Transverse colon (tissue), 4 donors: ENCODE results near the gene ZNF768. TPM values are rescaled to one million over a fixed set of nuclear protein-coding genes. Genes with fewer than 3 reads are reported as not detected.
A peak's percentile ranks its signal among the peaks of the same experiment; 100 is the strongest.
"Not testable (repeated sequence)": the region's sequence is repeated elsewhere in the genome, so short reads cannot be mapped to it uniquely, and the experiment has no call there.

Experiments
- DNase-seq: peaks from one replicate; pipeline ENCODE4 v3.0.0-alpha.2; 2019
- H3K27ac ChIP-seq, 4 donors: fragments of 200-600 bp; sonication (generic); 2 replicates each; pipeline ENCODE4 v1.5.1; 2016 to 2018; ENCODE audit warnings: inconsistent platforms in 4 of 4
- H3K27me3 ChIP-seq: fragments of 200-600 bp; sonication (generic); 2 replicates; pipeline ENCODE4 v1.5.1; 2017; ENCODE audit warnings: inconsistent platforms
- H3K36me3 ChIP-seq, 4 donors: fragments of 200-600 bp; sonication (generic); 2 replicates each; pipeline ENCODE4 v1.5.1; 2017 to 2019; ENCODE audit warnings: inconsistent platforms in 4 of 4
- H3K4me1 ChIP-seq, 4 donors: fragments of 200-600 bp; sonication (generic); 2 replicates each; pipeline ENCODE4 v1.5.1; 2017 to 2020; ENCODE audit warnings: inconsistent platforms in 4 of 4
- H3K4me3 ChIP-seq, 4 donors: fragments of 200-600 bp; sonication (generic); 1 replicate in 1 of 4; 2 replicates in 3 of 4; pipeline versions ENCODE4 v1.5.1 to v1.6.1; 2017 to 2019; ENCODE audit warnings: inconsistent platforms in 4 of 4
- H3K9me3 ChIP-seq, 2 donors: fragments of 200-600 bp; sonication (generic); 2 replicates each; pipeline ENCODE4 v1.5.1; 2017 to 2019; ENCODE audit warnings: inconsistent platforms in 2 of 2
- CTCF ChIP-seq, 5 experiments: fragments of 200-600 bp in 3 of 5; fragments of 450-650 bp in 2 of 5; sonication (generic) in 3 of 5; IDR thresholded peaks; 1 replicate in 2 of 5; 2 replicates in 3 of 5; pipeline ENCODE4 v1.5.1; 2016 to 2017; ENCODE audit warnings: antibody characterized with exemption in 5 of 5, inconsistent platforms in 3 of 5, mild to moderate bottlenecking in 2 of 5, moderate library complexity in 1 of 5
- EP300 ChIP-seq: sonication (generic); formaldehyde crosslinking; IDR thresholded peaks from one replicate; pipeline ENCODE4 v1.6.1; 2017; ENCODE audit warnings: antibody characterized with exemption, low read depth
- POLR2A ChIP-seq: fragments of 450-650 bp; IDR thresholded peaks from one replicate; pipeline ENCODE4 v1.6.1; 2016; ENCODE audit warnings: antibody characterized with exemption, mild to moderate bottlenecking, moderate library complexity
- POLR2AphosphoS5 ChIP-seq, 3 donors: sonication (generic); formaldehyde crosslinking; IDR thresholded peaks; one replicate each; pipeline ENCODE4 v1.6.1; 2016; ENCODE audit warnings: antibody characterized with exemption in 3 of 3
- whole genome bisulfite sequencing, 2 donors: methylation state at CpG; one replicate each; pipeline ENCODE4 v1.1.5; 2018; ENCODE audit warnings: low coverage in 1 of 2; 5-methylcytosine and 5-hydroxymethylcytosine counted together
- in situ Hi-C, 4 donors: fragments of 200-750 bp; cut with MboI; loops; one replicate each; pipeline versions ENCODE4 v1.15.0 to v1.15.1; 2017; ENCODE audit warnings: low sequenced_read_pairs in 3 of 4, low pct_ligation_motif_present in 1 of 4, low pct_unique_long_range_greater_than_20kb in 1 of 4
- intact Hi-C: fragments of 100-400 bp; cut with DNase I; formaldehyde crosslinking; loops from one replicate; pipeline ENCODE4 v1.15.1; 2023; ENCODE audit warnings: low total_unique reads
- total RNA-seq, 4 donors: library from RNA; depleted of rRNA; stranded (reverse); fragments of >200 nt; gene quantifications; one replicate each; pipeline ENCODE4 v1.1.0, GENCODE V29; 2016

Gene ZNF768
- total RNA-seq, 4 donors from 2014 or later: 54.7 to 116 (median 74.9) TPM

- in situ Hi-C loops (no loop called here), intact Hi-C loops (no loop called here)
- Histone ChIP-seq H3K4me3 (no peak overlapping the region), H3K27ac (peak overlapping the region in 2 of 4 donors; percentile 77 to 82), H3K36me3 (no peaks in the 10 kb centered on the region), H3K4me1 (peaks cover 0 to 31% (median 17%) of the 10 kb centered on the region in 4 donors), H3K9me3 (no peaks in the 10 kb centered on the region), H3K27me3 (no peaks in the 10 kb centered on the region)
- no peak for DNase-seq
- WGBS, 2 donors: 71 to 78% methylated on average over 5 of the region's 5 CpGs
- TF ChIP-seq POLR2AphosphoS5 (IDR thresholded peaks at IDR 0.05) (no peak), POLR2A (no peak), EP300 (no peak), CTCF (IDR thresholded peaks at IDR 0.05) (no peak)
Measured at GRCh38 chr16:30543067-30543466, 16.7 kb upstream of the ZNF768 start.

- no peaks in the 10 kb centered on the region for H3K27me3 ChIP-seq
- intact Hi-C loops (no loop called here), in situ Hi-C loops (no loop called here)
- peaks cover 0 to 25% (median 17%) of the 10 kb centered on the region in 4 donors for H3K4me1 ChIP-seq
- peak; percentile 69 for DNase-seq
- WGBS, 2 donors: 39 to 57% methylated on average over 10 of the region's 10 CpGs
- H3K36me3 ChIP-seq: no peaks in the 10 kb centered on the region
- H3K27ac ChIP-seq: peak overlapping the region; percentile 76 to 83 (median 80)
- peak overlapping the region in 1 of 4 donors; percentile 17 for H3K4me3 ChIP-seq
- TF ChIP-seq EP300 (no peak), POLR2A (no peak), POLR2AphosphoS5 (IDR thresholded peaks at IDR 0.05) (peak in 1 of 3 donors; percentile 23)
- no peaks in the 10 kb centered on the region for H3K9me3 ChIP-seq
Measured at GRCh38 chr16:30541502-30542329, 15.3 kb upstream of the ZNF768 start.

GRCh38 chr16:30540916-30541464 lies 14.6 kb upstream of the ZNF768 start:
- intact Hi-C loops, H3K36me3 ChIP-seq, H3K4me3 ChIP-seq, in situ Hi-C loops, DNase-seq, H3K9me3 ChIP-seq, H3K27me3 ChIP-seq: not testable (repeated sequence)
- Histone ChIP-seq H3K27ac (peak overlapping the region; percentile 76 to 83 (median 80)), H3K4me1 (peaks cover 2 to 33% (median 23%) of the 10 kb centered on the region in 4 donors)
- WGBS, 2 donors: 25 to 46% methylated on average over 1 to 9 of the region's 9 CpGs

GRCh38 chr16:30539986-30540526 lies 13.7 kb upstream of the ZNF768 start:
- in situ Hi-C loops, DNase-seq, intact Hi-C loops, H3K4me3 ChIP-seq, H3K9me3 ChIP-seq, H3K36me3 ChIP-seq, H3K27me3 ChIP-seq: not testable (repeated sequence)
- Histone ChIP-seq H3K27ac (peak overlapping the region in 3 of 4 donors; percentile 48 to 83 (median 77)), H3K4me1 (peaks cover 5 to 40% (median 31%) of the 10 kb centered on the region in 4 donors)
- 45 to 87% methylated on average over 4 to 13 of the region's 13 CpGs for WGBS, 2 donors

- 73% methylated on average over 8 of the region's 8 CpGs; no CpG with 5 or more reads in 1 of the 2 donors for WGBS, 2 donors
- in situ Hi-C loops: no loop called here
Measured at GRCh38 chr16:30539000-30539964, 12.9 kb upstream of the ZNF768 start.

GRCh38 chr16:30536391-30537024 lies 10.1 kb upstream of the ZNF768 start:
- H3K9me3 ChIP-seq, intact Hi-C loops, in situ Hi-C loops, H3K36me3 ChIP-seq, H3K27me3 ChIP-seq, DNase-seq: not testable (repeated sequence)
- peak overlapping the region in 1 of 4 donors; percentile 65 for H3K4me3 ChIP-seq
- peak overlapping the region; percentile 93 to 96 (median 95) for H3K27ac ChIP-seq
- WGBS, 2 donors: 88 to 90% methylated on average over 13 of the region's 13 CpGs
- H3K4me1 ChIP-seq: peaks cover 9 to 41% (median 35%) of the 10 kb centered on the region in 4 donors

More at GRCh38 chr16:30539000-30539964, 12.9 kb upstream of the ZNF768 start:
- H3K36me3 ChIP-seq: no peaks in the 10 kb centered on the region
- peak overlapping the region in 2 of 4 donors; percentile 48 to 77 for H3K27ac ChIP-seq
- H3K4me3 ChIP-seq: no peak overlapping the region
- TF ChIP-seq EP300 (no peak), POLR2AphosphoS5 (IDR thresholded peaks at IDR 0.05) (no peak), POLR2A (no peak), CTCF (IDR thresholded peaks at IDR 0.05) (no peak)
- H3K27me3 ChIP-seq: no peaks in the 10 kb centered on the region
- no peaks in the 10 kb centered on the region for H3K9me3 ChIP-seq
- peaks cover 5 to 40% (median 32%) of the 10 kb centered on the region in 4 donors for H3K4me1 ChIP-seq
- intact Hi-C loops: no loop called here
- DNase-seq: no peak
